GM19395 (cell line): ENCODE results near the gene GNGT2.
"Not testable (repeated sequence)": the region's sequence is repeated elsewhere in the genome, so short reads cannot be mapped to it uniquely, and the experiment has no call there.

Experiments used
- ATAC-seq: cut with Tn5 transposase; IDR thresholded peaks from one replicate; pipeline ENCODE4 v1.9.1; 2021; ENCODE audit warnings: mild to moderate bottlenecking, moderate library complexity; ENCODE audit not compliant: unreplicated experiment

GNGT2 gene

GRCh38 chr17:49180998-49181635, 29.3 kb downstream of the GNGT2 start:
- no peak for ATAC-seq

GRCh38 chr17:49180303-49180702, 30.1 kb downstream of the GNGT2 start:
- no peak for ATAC-seq

GRCh38 chr17:49175978-49176377, 34.4 kb downstream of the GNGT2 start:
- not testable (repeated sequence) for ATAC-seq

GRCh38 chr17:49170711-49171110, 39.7 kb downstream of the GNGT2 start:
- not testable (repeated sequence) for ATAC-seq

- ATAC-seq, result no peak
Measured at GRCh38 chr17:49170216-49170615, 40.2 kb downstream of the GNGT2 start.

GRCh38 chr17:49168706-49169105, 41.7 kb downstream of the GNGT2 start:
- ATAC-seq, result no peak

- ATAC-seq, result no peak
Measured at GRCh38 chr17:49165143-49165542, 45.2 kb downstream of the GNGT2 start.

GRCh38 chr17:49162866-49163265, 47.5 kb downstream of the GNGT2 start:
- no peak for ATAC-seq

GRCh38 chr17:49157784-49158183, 52.6 kb downstream of the GNGT2 start:
- no peak for ATAC-seq

GRCh38 chr17:49156256-49156655, 54.1 kb downstream of the GNGT2 start:
- no peak for ATAC-seq
